ENCODE results near the gene SAP130.
"Not testable (repeated sequence)": the region's sequence is repeated elsewhere in the genome, so short reads cannot be mapped to it uniquely, and the experiment has no call there.

The SAP130 gene

GRCh38 chr2:127927384-127927783 lies 100.5 kb downstream of the SAP130 start:
- H3K36me3 ChIP-seq (replicated peaks) = no peaks in the 10 kb centered on the region
- DNase-seq (ENCODE audit: low spot score in 2 of 2) = no peak
- in situ Hi-C loops (cut with MboI; ENCODE audit: low sequenced_read_pairs) = no loop called here
- H3K27me3 ChIP-seq (ENCODE audit: low read depth) = no peaks in the 10 kb centered on the region; the same call in 1 of the 2 replicates
- H3K4me3 ChIP-seq = no peak overlapping the region
- H3K9me3 ChIP-seq = no peaks in the 10 kb centered on the region
- no peaks in the 10 kb centered on the region for H3K4me1 ChIP-seq

DNA sequence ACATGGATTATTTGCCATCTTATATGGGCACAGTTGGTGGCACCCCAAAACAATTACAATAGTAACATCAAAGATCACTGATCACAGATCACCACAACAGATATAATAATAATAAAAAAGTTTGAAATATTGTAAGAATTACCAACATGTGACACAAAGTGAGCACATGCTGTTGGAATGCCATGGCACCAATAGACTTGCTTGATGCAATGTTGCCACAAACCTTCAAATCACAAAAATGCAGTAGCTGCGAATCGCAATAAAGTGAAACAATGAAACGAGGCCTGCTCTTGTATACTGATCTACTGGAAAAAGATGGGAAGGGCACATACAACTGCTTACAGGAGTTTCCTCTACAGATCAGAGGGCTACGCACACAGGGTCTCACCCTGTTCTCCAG lies 109.9 kb downstream of the SAP130 start:
- Histone ChIP-seq H3K9me3 (no peaks in the 10 kb centered on the region), H3K36me3 (replicated peaks) (no peaks in the 10 kb centered on the region), H3K4me1 (no peaks in the 10 kb centered on the region), H3K4me3 (no peak overlapping the region), H3K27me3 (ENCODE audit: low read depth) (no peaks in the 10 kb centered on the region)
- DNase-seq (ENCODE audit: low spot score in 2 of 2) = no peak
- in situ Hi-C loops (cut with MboI; ENCODE audit: low sequenced_read_pairs) = no loop called here

- H3K36me3 ChIP-seq (replicated peaks) = no peaks in the 10 kb centered on the region
- DNase-seq (ENCODE audit: low spot score in 2 of 2) = no peak
- no peaks in the 10 kb centered on the region for H3K4me1 ChIP-seq
- no peaks in the 10 kb centered on the region for H3K9me3 ChIP-seq
- no peaks in the 10 kb centered on the region for H3K27me3 ChIP-seq (ENCODE audit: low read depth)
- in situ Hi-C loops (cut with MboI; ENCODE audit: low sequenced_read_pairs) = no loop called here
- no peak overlapping the region for H3K4me3 ChIP-seq
Measured at GRCh38 chr2:127913808-127914457, 113.9 kb downstream of the SAP130 start.

DNA sequence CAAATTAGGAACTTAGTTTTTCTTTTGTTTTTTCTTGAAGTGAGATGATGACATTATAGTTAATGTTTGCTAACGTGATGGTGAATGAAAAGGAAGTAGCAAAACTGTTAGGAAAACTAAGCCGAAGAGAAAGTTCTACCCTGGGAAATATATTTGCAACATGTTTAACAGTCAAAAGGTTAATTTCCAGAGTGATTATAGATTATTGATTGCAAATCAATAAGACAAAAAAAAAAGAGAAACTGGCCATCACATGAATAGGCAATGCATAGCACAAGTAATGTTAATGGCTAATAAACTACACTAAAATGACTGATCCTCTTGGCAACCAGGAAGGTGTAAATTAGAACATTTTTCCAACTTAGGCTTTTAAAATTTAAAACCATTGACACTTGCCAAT lies 116.1 kb downstream of the SAP130 start:
- Histone ChIP-seq H3K9me3 (no peaks in the 10 kb centered on the region), H3K27me3 (ENCODE audit: low read depth) (no peaks in the 10 kb centered on the region; the same call in 1 of the 2 replicates), H3K4me1 (no peaks in the 10 kb centered on the region), H3K36me3 (replicated peaks) (no peaks in the 10 kb centered on the region), H3K4me3 (no peak overlapping the region)
- in situ Hi-C loops (cut with MboI; ENCODE audit: low sequenced_read_pairs) = no loop called here
- no peak for DNase-seq (ENCODE audit: low spot score in 2 of 2)

DNA sequence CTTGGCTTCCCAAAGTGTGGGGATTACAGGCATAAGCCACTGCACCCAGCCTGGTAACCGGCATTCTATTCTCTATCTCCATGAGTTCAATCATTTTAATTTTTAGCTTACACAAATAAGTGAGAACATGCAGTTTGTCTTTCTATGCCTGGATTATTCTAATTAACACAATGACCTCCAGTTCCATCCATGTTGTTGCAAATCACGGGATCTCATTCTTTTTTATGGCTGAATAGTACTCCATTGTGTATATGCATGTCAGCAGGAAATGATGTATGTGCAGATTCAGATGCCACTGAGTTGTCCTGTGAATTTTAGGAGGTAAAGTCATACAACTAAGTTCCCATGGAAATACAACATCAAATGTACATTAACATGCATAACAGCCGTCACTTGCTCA lies 117.4 kb downstream of the SAP130 start:
- no peak for DNase-seq (ENCODE audit: low spot score in 2 of 2)
- in situ Hi-C loops (cut with MboI; ENCODE audit: low sequenced_read_pairs) = no loop called here
- H3K27me3 ChIP-seq (ENCODE audit: low read depth) = no peaks in the 10 kb centered on the region; the same call in 1 of the 2 replicates
- H3K36me3 ChIP-seq (replicated peaks) = no peaks in the 10 kb centered on the region
- H3K9me3 ChIP-seq = no peaks in the 10 kb centered on the region
- H3K4me3 ChIP-seq = no peak overlapping the region
- H3K4me1 ChIP-seq = no peaks in the 10 kb centered on the region

- no peaks in the 10 kb centered on the region for H3K9me3 ChIP-seq
- no peaks in the 10 kb centered on the region; the same call in 1 of the 2 replicates for H3K27me3 ChIP-seq (ENCODE audit: low read depth)
- in situ Hi-C loops (cut with MboI; ENCODE audit: low sequenced_read_pairs) = no loop called here
- H3K4me3 ChIP-seq = no peak overlapping the region
- H3K36me3 ChIP-seq (replicated peaks) = no peaks in the 10 kb centered on the region
- H3K4me1 ChIP-seq = no peaks in the 10 kb centered on the region
- DNase-seq (ENCODE audit: low spot score in 2 of 2) = no peak
Measured at GRCh38 chr2:127909019-127909418, 118.8 kb downstream of the SAP130 start.

- in situ Hi-C loops (cut with MboI; ENCODE audit: low sequenced_read_pairs); H3K27me3 ChIP-seq (ENCODE audit: low read depth); H3K9me3 ChIP-seq; H3K4me1 ChIP-seq; H3K36me3 ChIP-seq (replicated peaks); H3K4me3 ChIP-seq; DNase-seq (ENCODE audit: low spot score in 2 of 2): not testable (repeated sequence)
Measured at GRCh38 chr2:127907733-127908400, 120.0 kb downstream of the SAP130 start.

DNA sequence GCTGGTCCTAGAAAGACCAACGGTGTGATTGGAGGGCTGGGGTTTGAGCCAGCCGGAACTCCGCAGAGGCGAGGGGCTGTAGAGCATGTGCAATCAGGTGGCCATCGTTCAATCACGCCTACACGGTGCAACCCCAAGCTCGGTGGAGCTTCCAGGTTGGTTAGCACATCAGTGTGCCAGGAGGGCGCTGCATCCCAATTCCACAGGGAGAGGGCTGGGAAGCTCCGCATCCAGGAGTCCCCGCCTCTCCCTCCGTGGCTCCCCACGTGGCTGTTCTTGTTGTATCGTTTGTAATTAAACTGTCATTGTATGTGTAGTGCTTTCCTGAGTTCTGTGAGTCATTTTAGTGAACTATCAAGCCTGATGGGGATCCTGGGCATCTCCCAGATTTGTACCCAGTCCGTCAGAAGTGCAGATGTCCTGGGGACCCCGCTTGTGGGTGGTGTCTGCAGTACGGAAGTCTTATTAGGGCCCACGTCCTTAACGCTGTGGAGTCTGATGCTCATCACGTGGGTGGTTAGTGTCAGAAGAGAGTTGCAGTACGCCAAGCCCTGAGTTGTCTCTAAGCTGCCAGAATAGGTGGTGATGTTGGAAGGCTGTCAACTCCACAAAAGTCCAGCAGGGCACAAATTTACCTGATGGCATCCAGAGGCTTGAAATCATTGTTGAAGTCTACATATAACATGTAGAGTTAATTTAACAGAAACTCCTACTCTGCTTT lies 121.5 kb downstream of the SAP130 start:
- Histone ChIP-seq H3K4me1 (no peaks in the 10 kb centered on the region), H3K27me3 (ENCODE audit: low read depth) (no peaks in the 10 kb centered on the region; the same call in 1 of the 2 replicates), H3K4me3 (no peak overlapping the region), H3K9me3 (no peaks in the 10 kb centered on the region), H3K36me3 (replicated peaks) (no peaks in the 10 kb centered on the region)
- DNase-seq (ENCODE audit: low spot score in 2 of 2) = no peak
- in situ Hi-C loops (cut with MboI; ENCODE audit: low sequenced_read_pairs) = no loop called here

GRCh38 chr2:127901339-127902056 lies 126.4 kb downstream of the SAP130 start:
- H3K36me3 ChIP-seq (replicated peaks) = no peaks in the 10 kb centered on the region
- H3K4me3 ChIP-seq = no peak overlapping the region
- peaks cover 7% of the 10 kb centered on the region; the same call in 1 of the 2 replicates for H3K9me3 ChIP-seq
- no peaks in the 10 kb centered on the region; the same call in 1 of the 2 replicates for H3K27me3 ChIP-seq (ENCODE audit: low read depth)
- DNase-seq (ENCODE audit: low spot score in 2 of 2) = no peak
- in situ Hi-C loops (cut with MboI; ENCODE audit: low sequenced_read_pairs) = no loop called here
- H3K4me1 ChIP-seq = 0 out of 2 replicates have a peak, but pooled peaks cover 3% of the 10 kb centered on the region

GRCh38 chr2:127897531-127898211 lies 130.2 kb downstream of the SAP130 start:
- no peak for DNase-seq (ENCODE audit: low spot score in 2 of 2)
- H3K9me3 ChIP-seq = peaks cover 7% of the 10 kb centered on the region; the same call in 1 of the 2 replicates
- no peaks in the 10 kb centered on the region for H3K27me3 ChIP-seq (ENCODE audit: low read depth)
- in situ Hi-C loops (cut with MboI; ENCODE audit: low sequenced_read_pairs) = no loop called here
- 0 out of 2 replicates have a peak, but pooled peaks cover 3% of the 10 kb centered on the region for H3K4me1 ChIP-seq
- H3K36me3 ChIP-seq (replicated peaks) = no peaks in the 10 kb centered on the region
- H3K4me3 ChIP-seq = no peak overlapping the region

DNA sequence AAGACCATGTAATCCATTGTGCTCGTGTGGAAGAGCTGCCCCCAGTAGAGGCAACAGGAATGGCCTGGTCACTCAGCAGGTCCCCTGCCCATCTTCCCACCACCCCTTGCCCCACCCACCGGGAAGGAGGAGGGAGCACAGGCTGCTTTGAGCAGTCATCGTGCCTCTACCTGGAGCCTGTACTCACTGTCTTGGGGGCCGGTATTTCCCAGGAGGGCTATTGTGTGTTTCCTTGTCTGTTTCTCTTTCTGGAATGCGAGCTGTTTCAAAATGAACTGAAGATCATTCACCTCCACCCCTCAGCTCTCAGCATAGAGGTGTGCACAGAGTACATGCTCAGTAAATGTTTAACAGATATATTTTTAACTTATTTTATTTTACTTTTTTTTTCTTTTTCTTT lies 134.4 kb downstream of the SAP130 start:
- Histone ChIP-seq H3K36me3 (replicated peaks) (no peaks in the 10 kb centered on the region), H3K4me3 (no peak overlapping the region), H3K4me1 (no peaks in the 10 kb centered on the region), H3K9me3 (peaks cover 6% of the 10 kb centered on the region; the same call in 1 of the 2 replicates), H3K27me3 (ENCODE audit: low read depth) (no peaks in the 10 kb centered on the region)
- in situ Hi-C loops (cut with MboI; ENCODE audit: low sequenced_read_pairs) = no loop called here
- DNase-seq (ENCODE audit: low spot score in 2 of 2) = no peak

DNA sequence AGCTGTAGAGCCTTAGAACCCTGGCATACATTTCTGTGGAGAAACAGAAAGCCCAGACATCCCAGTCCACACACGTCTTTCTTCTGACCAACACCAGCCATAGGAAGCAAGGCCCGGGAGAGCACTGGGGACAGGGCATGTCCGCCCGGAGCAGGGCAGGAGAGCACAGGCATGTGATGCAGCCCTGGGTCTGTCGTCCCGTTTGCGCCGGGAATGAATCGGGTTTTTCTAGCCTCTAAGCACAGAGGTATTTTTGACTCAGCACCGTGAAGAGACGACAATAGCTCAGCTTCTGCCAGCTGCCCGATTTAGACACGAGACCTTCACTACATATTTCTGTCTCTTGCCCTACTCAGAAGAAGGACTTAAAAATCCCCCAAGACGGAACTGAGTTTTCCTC lies 134.8 kb downstream of the SAP130 start:
- Histone ChIP-seq H3K27me3 (ENCODE audit: low read depth) (no peaks in the 10 kb centered on the region), H3K4me1 (no peaks in the 10 kb centered on the region), H3K4me3 (no peak overlapping the region), H3K36me3 (replicated peaks) (no peaks in the 10 kb centered on the region), H3K9me3 (peaks cover 2% of the 10 kb centered on the region; the same call in 1 of the 2 replicates)
- no peak for DNase-seq (ENCODE audit: low spot score in 2 of 2)
- in situ Hi-C loops (cut with MboI; ENCODE audit: low sequenced_read_pairs) = no loop called here

GRCh38 chr2:127891811-127892210 lies 136.0 kb downstream of the SAP130 start:
- H3K4me1 ChIP-seq = peaks cover 7% of the 10 kb centered on the region; the same call in 1 of the 2 replicates
- no peak overlapping the region for H3K4me3 ChIP-seq
- no peaks in the 10 kb centered on the region for H3K36me3 ChIP-seq (replicated peaks)
- in situ Hi-C loops (cut with MboI; ENCODE audit: low sequenced_read_pairs) = no loop called here
- no peak for DNase-seq (ENCODE audit: low spot score in 2 of 2)
- no peaks in the 10 kb centered on the region for H3K27me3 ChIP-seq (ENCODE audit: low read depth)
- no peaks in the 10 kb centered on the region for H3K9me3 ChIP-seq
